NCI-H69 (cell line): ENCODE results near the gene PAX7.

Experiments used
- DNase-seq: peaks from one replicate; lab custom pipeline; 2025; lab: John Stamatoyannopoulos, UW

The PAX7 gene

GRCh38 chr1:18618546-18619466 lies 11.8 kb upstream of the PAX7 start:
- DNase-seq, result no peak

DNA sequence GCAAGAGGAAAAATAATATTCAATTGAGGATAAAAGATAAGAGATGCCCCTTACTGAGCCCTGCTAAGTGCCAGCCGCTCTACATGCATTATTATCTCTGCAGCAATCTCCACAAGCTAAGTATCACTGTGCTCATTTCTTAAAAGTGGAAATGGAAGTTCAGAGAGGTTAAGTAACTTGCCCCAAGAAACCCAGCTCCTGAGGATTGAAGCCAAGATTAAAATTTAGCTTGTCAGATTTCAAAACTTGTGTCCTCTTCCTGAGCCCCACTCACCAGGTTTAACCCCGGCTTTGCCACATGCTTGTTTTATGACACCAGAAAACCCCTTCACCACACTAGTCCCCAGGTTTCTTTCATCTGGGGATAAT lies 11.2 kb upstream of the PAX7 start:
- no peak for DNase-seq

GRCh38 chr1:18628511-18628910 lies 2.1 kb upstream of the PAX7 start:
- no peak for DNase-seq

- DNase-seq, result no peak
Measured at GRCh38 chr1:18629659-18630510, 761 bp upstream of the PAX7 start.

DNA sequence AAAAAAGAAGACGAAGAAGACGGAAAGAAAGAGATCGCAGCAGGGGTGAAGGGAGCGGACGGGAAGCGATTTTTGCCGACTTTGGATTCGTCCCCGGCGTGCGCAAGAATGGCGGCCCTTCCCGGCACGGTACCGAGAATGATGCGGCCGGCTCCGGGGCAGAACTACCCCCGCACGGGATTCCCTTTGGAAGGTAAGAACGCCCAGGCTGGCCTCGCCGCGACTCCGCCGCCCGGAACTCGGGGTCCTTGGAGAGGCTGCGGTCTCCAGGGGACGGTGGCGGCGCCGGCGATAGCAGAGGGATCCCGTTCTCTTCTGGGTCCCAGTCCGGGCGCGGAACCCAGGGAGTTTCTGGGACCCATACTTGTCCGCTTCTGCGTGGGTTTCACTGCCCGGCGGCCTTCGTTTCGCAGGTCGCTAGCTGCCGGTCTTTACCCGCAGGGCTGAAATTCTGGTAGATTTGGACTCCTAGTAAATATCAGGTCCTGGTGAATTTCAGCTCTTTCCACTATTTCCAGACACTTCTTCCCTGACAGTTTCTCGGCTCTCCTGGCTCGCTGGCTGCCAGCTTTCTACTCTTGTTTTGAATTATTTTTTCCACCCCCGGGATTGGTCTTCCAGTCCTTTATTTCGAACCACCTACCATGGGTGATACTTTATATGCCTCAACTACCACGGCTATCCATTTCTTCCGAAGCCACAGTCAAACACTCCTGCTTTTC lies 1.0 kb downstream of the PAX7 start:
- no peak for DNase-seq

- no peak for DNase-seq
Measured at GRCh38 chr1:18632218-18632588, 1.6 kb downstream of the PAX7 start.

- no peak for DNase-seq
Measured at GRCh38 chr1:18632783-18633421, 2.3 kb downstream of the PAX7 start.

DNA sequence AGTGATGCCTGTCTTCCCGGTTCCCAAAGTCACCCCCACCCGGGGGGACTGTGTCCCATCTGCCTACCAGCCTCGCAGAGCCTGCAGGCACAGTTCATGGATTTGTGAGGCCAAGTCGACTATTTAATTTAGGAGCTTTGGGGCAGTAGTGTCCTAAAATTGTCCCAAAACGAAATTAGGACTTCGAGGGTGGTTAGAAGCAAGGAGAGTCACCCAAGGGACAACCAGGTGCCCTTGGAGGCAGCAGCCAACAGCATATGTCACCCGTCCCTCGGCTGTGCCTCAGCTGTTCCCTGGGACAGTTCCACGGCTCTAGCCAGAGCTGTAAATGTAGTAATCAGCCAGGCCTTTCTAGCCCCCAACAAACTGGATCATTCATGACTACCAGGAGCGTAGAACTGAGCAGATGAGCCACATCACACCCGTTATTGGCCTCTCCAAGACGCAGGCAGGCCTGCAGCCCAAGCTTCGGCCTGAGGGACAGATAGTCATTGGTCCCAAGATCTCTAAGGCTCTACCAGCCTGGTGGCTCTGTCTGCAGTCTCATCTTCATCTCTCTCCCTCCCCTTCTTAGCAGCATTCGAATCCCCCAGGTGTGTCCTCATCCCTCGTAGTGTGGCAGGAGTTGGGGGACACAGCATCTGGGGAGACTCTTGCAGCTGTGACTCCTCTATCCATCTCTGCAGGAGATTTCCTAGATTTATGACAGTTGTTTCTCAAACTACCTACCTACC lies 2.9 kb downstream of the PAX7 start:
- no peak for DNase-seq

DNA sequence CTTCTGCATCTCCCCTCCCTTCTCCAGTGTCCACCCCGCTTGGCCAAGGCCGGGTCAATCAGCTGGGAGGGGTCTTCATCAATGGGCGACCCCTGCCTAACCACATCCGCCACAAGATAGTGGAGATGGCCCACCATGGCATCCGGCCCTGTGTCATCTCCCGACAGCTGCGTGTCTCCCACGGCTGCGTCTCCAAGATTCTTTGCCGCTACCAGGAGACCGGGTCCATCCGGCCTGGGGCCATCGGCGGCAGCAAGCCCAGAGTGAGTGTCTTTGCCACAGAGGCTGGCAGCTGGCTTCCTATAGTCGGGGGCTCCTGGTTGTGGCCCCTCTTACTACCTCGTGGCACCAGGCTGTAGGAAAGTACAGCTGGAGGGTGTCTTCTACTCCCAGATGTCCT lies 3.6 kb downstream of the PAX7 start:
- DNase-seq, result no peak

- no peak for DNase-seq
Measured at GRCh38 chr1:18635070-18635577, 4.5 kb downstream of the PAX7 start.

DNA sequence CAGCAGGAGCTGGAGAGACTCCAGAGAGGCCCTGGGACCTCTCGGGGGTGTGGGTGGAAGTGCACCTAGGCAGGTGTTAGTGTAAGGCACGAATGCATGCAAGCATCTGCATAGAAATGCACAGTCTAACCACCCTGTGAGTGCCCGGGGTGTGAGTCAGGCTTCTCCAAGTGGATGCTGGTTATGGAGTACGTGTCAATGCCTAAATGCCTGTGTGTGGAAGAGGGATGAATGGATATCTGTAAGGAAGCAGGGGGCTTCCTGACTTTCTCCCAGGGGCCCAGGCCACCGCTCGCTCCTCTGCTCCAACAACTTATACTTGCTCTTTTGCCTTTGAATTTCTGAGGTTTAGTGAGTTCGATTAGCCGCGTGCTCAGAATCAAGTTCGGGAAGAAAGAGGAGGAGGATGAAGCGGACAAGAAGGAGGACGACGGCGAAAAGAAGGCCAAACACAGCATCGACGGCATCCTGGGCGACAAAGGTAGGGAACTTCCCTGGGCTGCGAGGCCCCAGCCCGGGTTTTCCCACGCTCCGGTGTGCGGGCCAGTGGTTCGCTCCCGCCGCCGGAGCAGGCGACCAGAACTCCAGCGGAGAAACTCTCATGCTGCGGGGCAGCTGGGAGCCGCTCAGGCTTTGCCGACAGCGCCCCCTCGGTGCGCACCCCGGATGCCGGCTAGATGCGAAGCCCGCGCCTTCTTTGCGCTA lies 5.4 kb downstream of the PAX7 start:
- DNase-seq, result no peak

GRCh38 chr1:18636596-18637508 lies 6.2 kb downstream of the PAX7 start:
- no peak for DNase-seq

DNA sequence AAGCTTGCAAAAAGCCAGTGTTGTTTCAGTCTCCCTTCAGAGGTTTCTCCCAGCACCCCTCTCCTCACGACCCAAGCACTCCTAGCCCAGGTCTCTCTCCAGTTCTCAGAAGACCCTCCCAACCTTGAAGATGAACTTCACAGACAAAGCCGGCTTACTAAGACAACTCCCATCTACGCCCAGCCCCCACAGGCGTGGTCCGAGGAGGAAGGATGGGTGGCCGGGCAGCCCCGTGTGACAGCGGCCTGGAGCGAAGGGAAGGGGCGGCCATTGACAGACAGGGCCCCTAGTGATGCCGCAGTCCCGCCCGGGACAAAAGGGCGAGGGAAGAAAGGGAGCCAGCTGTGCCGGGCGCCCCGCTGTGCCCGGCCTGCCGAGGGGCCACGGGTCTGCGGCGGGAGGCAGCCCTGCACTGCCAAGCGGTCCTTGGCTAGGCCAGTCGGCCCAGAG lies 6.9 kb downstream of the PAX7 start:
- no peak for DNase-seq

DNA sequence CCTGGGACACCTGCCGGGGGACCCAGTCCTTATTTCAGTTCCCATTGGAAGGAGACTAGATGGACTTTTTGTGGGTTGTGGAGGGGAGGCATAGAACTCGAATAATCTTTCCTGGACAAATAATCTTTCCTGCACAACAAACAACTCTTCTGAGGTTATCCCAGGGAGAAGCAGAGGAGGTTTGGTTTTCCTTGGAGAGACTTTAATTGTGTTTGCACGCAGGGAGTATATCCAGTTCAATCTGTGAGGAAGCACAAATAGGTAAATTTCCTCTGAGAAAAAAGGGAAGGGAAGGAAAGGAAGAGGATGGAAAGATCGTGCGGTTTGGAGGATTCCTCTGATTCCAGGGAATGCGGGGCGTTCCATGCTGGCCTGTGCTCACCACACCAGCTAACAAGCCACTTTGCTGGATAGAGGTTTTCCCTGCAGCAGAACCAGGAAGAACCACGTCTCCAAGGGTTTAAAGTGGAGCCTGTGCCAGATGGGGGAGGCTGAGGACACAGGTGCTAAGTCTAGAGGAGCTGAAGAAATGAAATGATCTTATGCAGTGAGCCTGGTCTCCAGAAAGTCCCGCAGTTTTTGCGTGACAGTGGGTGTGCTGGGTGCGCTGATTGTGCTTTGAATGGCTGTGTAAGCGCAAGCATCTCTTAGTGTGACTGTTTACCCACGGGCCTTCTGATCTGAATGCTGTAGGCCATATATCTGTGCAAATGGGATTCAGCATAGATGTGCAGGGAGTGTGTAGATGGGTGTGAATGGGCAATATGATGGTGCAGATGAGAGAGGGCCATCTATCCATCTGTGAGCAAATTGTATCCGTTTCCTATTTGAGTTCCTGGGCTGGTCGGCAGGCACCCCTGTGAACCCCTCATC lies 7.6 kb downstream of the PAX7 start:
- no peak for DNase-seq

DNA sequence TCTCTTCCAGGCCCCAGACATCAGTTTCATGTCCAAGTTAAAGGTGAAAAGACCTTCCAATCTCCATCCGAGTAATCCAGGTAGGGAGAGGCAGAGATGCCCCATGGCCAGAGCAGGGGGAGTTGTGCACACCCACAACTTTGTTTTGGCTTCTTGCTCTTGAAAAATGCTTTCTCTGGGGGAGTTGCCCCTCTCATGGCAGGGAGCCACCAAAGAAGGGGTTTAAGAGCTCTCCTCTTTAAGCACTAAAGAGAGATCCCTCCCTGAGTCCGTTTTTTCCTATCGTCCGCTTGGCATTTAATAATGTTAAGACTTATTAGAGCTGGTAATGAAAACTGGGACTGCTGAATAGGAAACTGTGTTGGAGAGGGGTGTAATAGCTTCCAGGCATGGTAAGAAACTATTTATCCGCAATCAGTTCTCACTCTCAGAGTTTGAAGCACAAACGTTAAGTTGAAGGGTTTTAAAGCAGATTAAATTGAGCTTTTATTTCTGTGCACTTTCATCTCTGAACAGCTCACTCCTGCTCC lies 8.3 kb downstream of the PAX7 start:
- no peak for DNase-seq

GRCh38 chr1:18639368-18640055 lies 8.9 kb downstream of the PAX7 start:
- DNase-seq, result no peak

DNA sequence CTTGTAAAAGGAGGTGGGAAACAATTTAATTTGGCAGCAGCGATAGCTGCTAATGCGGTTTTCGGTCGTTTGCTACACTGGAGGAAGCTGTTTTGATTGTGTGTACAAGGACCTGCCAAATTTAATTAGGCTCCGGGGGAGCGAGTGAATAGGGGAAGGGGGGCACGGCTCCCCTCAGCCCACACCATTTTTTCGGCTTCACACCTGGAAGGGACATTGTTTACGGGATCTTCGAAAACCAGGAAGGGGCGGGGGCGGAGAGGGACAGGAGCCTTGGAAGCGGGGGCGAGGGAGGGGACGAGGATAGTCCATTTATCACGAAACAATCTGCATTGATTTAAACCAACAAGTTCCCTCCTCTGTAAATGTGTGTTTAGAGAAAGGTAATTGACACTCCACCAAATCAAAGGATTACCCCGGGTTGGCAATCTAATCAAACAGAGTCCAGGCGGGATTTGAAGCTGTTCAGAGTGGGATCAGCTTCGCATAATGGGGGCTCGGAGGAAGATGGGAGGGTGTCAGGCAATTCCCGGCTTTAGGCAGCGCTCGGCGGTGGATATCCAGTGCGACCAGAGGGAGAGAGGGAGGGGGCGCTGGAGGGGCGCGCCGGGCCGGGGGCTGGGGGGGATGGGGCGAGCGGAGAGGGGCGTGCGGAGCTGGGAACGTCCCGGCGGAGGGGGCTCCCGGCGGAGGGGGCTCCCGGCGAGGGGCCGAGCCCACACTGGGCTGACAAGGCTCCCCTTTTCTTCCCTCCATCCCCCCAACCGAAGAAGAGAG lies 9.8 kb downstream of the PAX7 start:
- peak; percentile 38 for DNase-seq
